WTC11 (cell line): ENCODE data around the gene AHRR. TPM values are rescaled to one million over a fixed set of nuclear protein-coding genes. Genes with fewer than 3 reads are reported as not detected.

ENCODE experiments used
- ATAC-seq: fragments of 200-7000 bp; cut with Tn5 transposase; 2 replicates; pipeline ENCODE4 v1.10.0; 2021; ENCODE audit warnings: mild to moderate bottlenecking, moderate library complexity
- CTCF ChIA-PET: fragments of 300-600 bp; sonication (Branson Sonifier 250); formaldehyde crosslinking; loops from one replicate; lab custom pipeline; 2021; ENCODE audit warnings: antibody characterized with exemption; lab: Charles Lee
- POLR2A ChIA-PET: fragments of 350-600 bp; sonication (Branson Sonifier 250); formaldehyde crosslinking; loops from one replicate; lab custom pipeline; 2021; ENCODE audit warnings: antibody characterized with exemption; lab: Charles Lee
- DNase-seq: peaks from one replicate; pipeline ENCODE4 v3.0.0; 2021; ENCODE audit warnings: low spot score
- H3K27ac Mint-ChIP-seq: 2 replicates; pipeline ENCODE4 v1.8.0; 2021; ENCODE audit warnings: mixed read lengths
- H3K27me3 Mint-ChIP-seq: 2 replicates; pipeline ENCODE4 v1.8.0; 2021; ENCODE audit warnings: low read depth, mild to moderate bottlenecking, moderate library complexity, mixed read lengths
- H3K36me3 Mint-ChIP-seq: 2 replicates; pipeline ENCODE4 v1.8.0; 2021; ENCODE audit warnings: mixed read lengths
- H3K4me1 Mint-ChIP-seq: 2 replicates; pipeline ENCODE4 v1.8.0; 2022; ENCODE audit warnings: mixed read lengths
- H3K4me3 Mint-ChIP-seq: 2 replicates; pipeline ENCODE4 v1.8.0; 2021; ENCODE audit warnings: mild to moderate bottlenecking, moderate library complexity, mixed read lengths
- H3K9me3 Mint-ChIP-seq: 2 replicates; pipeline ENCODE4 v1.8.0; 2021; ENCODE audit warnings: mixed read lengths
- AFF4 ChIP-seq: sonication (generic); formaldehyde crosslinking; IDR thresholded peaks from 2 replicates; pipeline ENCODE4 v1.8.1; 2023; ENCODE audit warnings: mild to moderate bottlenecking, missing genetic modification reagents, borderline replicate concordance
- CREB1 ChIP-seq: sonication (generic); formaldehyde crosslinking; IDR thresholded peaks from 2 replicates; pipeline ENCODE4 v1.8.0; 2023; ENCODE audit warnings: mild to moderate bottlenecking, missing genetic modification reagents
- CREM ChIP-seq: sonication (generic); formaldehyde crosslinking; IDR thresholded peaks from 2 replicates; pipeline ENCODE4 v1.8.1; 2022; ENCODE audit warnings: mild to moderate bottlenecking, missing genetic modification reagents, moderate library complexity
- ELF4 ChIP-seq: sonication (generic); formaldehyde crosslinking; IDR thresholded peaks from 2 replicates; pipeline ENCODE4 v1.8.1; 2022; ENCODE audit warnings: low read depth, mild to moderate bottlenecking, moderate library complexity, missing genetic modification reagents
- ETV6 ChIP-seq: sonication (generic); formaldehyde crosslinking; IDR thresholded peaks from 2 replicates; pipeline ENCODE4 v1.8.1; 2022; ENCODE audit warnings: mild to moderate bottlenecking, missing genetic modification reagents
- FOXP4 ChIP-seq: sonication (generic); formaldehyde crosslinking; IDR thresholded peaks from 2 replicates; pipeline ENCODE4 v1.8.0; 2022; ENCODE audit warnings: mild to moderate bottlenecking, missing genetic modification reagents
- GTF2I ChIP-seq: fragments of 250-450 bp; sonication (Bioruptor Pico); conservative IDR thresholded peaks from 2 replicates; pipeline ENCODE4 v1.4.0; 2021; ENCODE audit warnings: mild to moderate bottlenecking
- JUN ChIP-seq: sonication (generic); formaldehyde crosslinking; IDR thresholded peaks from 2 replicates; pipeline ENCODE4 v1.8.0; 2023; ENCODE audit warnings: mild to moderate bottlenecking, missing genetic modification reagents
- MYBL2 ChIP-seq: sonication (generic); formaldehyde crosslinking; IDR thresholded peaks from 2 replicates; pipeline ENCODE4 v1.8.1; 2023; ENCODE audit warnings: mild to moderate bottlenecking, moderate library complexity, missing genetic modification reagents
- RELA ChIP-seq: sonication (generic); formaldehyde crosslinking; IDR thresholded peaks from 2 replicates; pipeline ENCODE4 v1.8.1; 2022; ENCODE audit warnings: missing genetic modification reagents, mild to moderate bottlenecking, borderline replicate concordance
- ZNF138 ChIP-seq: sonication (generic); formaldehyde crosslinking; conservative IDR thresholded peaks from 2 replicates; pipeline ENCODE4 v1.8.1; 2022; ENCODE audit warnings: mild to moderate bottlenecking, moderate library complexity, missing genetic modification reagents
- ZNF232 ChIP-seq: sonication (generic); formaldehyde crosslinking; IDR thresholded peaks from 2 replicates; pipeline ENCODE4 v1.8.0; 2022; ENCODE audit warnings: mild to moderate bottlenecking, missing genetic modification reagents
- total RNA-seq: library from RNA; stranded (reverse); gene quantifications from 3 replicates; pipeline ENCODE4 v1.2.3, GENCODE V29; 2021
- TF ChIP-seq, protein P1 (sequence below): sonication (generic); formaldehyde crosslinking; conservative IDR thresholded peaks from 2 replicates; pipeline ENCODE4 v1.8.1; 2022; ENCODE audit warnings: mild to moderate bottlenecking, missing genetic modification reagents
- TF ChIP-seq, protein P2 (sequence below): fragments of 250-450 bp; sonication (Bioruptor Pico); IDR thresholded peaks from 2 replicates; pipeline ENCODE4 v1.9.0; 2021; ENCODE audit warnings: moderate library complexity, mild to moderate bottlenecking, inconsistent platforms, borderline replicate concordance

AHRR gene
- total RNA-seq, 1 experiment from 2014 or later: 4.5 TPM

- CTCF ChIA-PET: interaction anchor here (0.8 to 4.2 kb wide), 11 partner anchors 9 to 257 kb away, joined by 3 to 26 read pairs (median 5); partner anchors contain the start of gene AHRR
- no peak for DNase-seq
- ATAC-seq: no peak
- Mint-ChIP-seq H3K27ac (no peak overlapping the region), H3K4me3 (no peak overlapping the region)
- TF ChIP-seq, protein P1, sequence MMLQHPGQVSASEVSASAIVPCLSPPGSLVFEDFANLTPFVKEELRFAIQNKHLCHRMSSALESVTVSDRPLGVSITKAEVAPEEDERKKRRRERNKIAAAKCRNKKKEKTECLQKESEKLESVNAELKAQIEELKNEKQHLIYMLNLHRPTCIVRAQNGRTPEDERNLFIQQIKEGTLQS (CRISPR knock-in tag): no peak
- TF ChIP-seq, protein P2, sequence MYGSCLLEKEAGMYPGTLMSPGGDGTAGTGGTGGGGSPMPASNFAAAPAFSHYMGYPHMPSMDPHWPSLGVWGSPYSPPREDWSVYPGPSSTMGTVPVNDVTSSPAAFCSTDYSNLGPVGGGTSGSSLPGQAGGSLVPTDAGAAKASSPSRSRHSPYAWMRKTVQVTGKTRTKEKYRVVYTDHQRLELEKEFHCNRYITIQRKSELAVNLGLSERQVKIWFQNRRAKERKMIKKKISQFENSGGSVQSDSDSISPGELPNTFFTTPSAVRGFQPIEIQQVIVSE: no peak
- no peak for TF ChIP-seq ETV6
- TF ChIP-seq, all 79 proteins: peak for 0
- Mint-ChIP-seq H3K9me3 (peaks cover 4% of the 10 kb centered on the region), H3K4me1 (peaks cover 5% of the 10 kb centered on the region), H3K27me3 (no peaks in the 10 kb centered on the region), H3K36me3 (no peaks in the 10 kb centered on the region; the same call in 1 of the 2 replicates)
- POLR2A ChIA-PET: no interaction called here
Observed at GRCh38 chr5:354581-355378, 33.3 kb downstream of the AHRR start.

DNA sequence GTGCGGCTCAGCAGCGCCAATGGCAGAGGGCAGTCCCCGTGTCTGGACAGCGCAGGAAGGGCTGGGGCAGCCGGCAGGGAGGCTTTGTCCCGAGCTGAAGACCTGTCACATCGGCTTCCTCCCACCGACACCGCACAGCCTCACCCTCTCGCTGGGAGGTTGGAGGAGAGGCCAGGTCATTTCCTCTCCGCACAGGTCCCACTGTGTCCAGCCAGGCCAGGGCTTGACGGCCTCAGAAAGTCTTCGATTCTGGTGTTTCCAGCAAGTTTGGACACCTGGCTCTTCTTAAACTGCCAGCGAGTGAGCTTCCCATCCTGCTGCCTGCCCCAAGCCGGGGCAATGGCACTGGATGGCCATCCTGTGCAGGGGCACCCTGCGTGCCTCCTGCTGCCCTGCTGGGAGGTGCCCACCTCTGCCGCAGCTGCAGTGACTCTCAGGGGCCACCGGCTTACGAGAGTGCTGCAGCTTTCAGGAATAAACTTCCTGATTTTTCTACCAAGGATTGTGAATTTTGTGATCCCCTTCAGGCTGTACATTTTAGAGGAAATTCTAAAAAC, 33.9 kb downstream of the AHRR start:
- Mint-ChIP-seq H3K27ac (no peak overlapping the region; the same call in 1 of the 2 replicates), H3K4me1 (peaks cover under 1% of the 10 kb centered on the region; the same call in 1 of the 2 replicates), H3K36me3 (no peaks in the 10 kb centered on the region; the same call in 1 of the 2 replicates), H3K9me3 (peaks cover 4% of the 10 kb centered on the region), H3K4me3 (no peak overlapping the region), H3K27me3 (no peaks in the 10 kb centered on the region)
- no peak for DNase-seq
- ChIA-PET POLR2A (no interaction called here), CTCF (interaction anchor here (1.0 to 4.2 kb wide), 7 partner anchors 9 to 81 kb away, joined by 3 to 26 read pairs (median 4); partner anchors contain the start of gene AHRR)
- TF ChIP-seq CREB1 (no peak), RELA (CRISPR knock-in tag) (no peak), JUN (CRISPR knock-in tag) (no peak), CREM (CRISPR knock-in tag) (no peak), MYBL2 (CRISPR knock-in tag) (no peak)
- no peak for ATAC-seq

GRCh38 chr5:355958-356357, 34.4 kb downstream of the AHRR start:
- no peaks in the 10 kb centered on the region for H3K27me3 Mint-ChIP-seq
- no peak for TF ChIP-seq ZNF232 (CRISPR knock-in tag)
- no peak for ATAC-seq
- peak overlapping the region; percentile 75 for H3K27ac Mint-ChIP-seq
- ChIA-PET POLR2A (no interaction called here), CTCF (interaction anchor here (0.8 to 4.2 kb wide), 7 partner anchors 18 to 91 kb away, joined by 3 to 26 read pairs (median 3); partner anchors contain the start of gene AHRR)
- H3K9me3 Mint-ChIP-seq: peaks cover 4% of the 10 kb centered on the region
- no peaks in the 10 kb centered on the region for H3K4me1 Mint-ChIP-seq
- no peaks in the 10 kb centered on the region; the same call in 1 of the 2 replicates for H3K36me3 Mint-ChIP-seq
- H3K4me3 Mint-ChIP-seq: no peak overlapping the region
- no peak for DNase-seq

DNA sequence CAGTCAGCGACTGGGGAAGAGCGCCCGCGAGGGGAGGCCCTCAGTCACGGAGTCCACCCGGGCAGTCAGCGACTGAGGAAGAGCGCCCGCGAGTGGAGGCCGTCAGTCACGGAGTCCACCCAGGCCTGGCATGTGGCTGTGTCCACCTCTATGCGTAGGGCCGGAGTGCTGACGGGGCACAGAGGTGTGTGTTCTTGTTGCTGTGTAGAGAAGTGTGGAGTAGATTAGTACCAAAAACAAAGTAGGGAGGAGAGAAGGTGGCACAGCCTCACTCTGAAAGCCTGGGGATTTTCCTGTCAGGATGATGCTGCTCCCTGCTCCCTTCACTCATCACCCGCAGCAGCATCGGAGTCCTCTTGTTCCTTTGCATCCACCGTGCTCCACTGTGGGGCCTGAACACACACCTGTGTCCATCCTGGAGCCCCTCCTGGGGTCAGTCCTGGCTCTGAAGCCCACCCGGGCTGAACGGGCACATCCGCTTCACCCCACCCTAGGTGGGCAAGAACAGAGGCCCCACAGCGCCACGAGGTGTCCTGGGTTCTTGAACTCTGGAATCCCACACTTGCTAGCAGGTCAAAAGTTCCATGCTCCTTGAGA, 37.9 kb downstream of the AHRR start:
- Mint-ChIP-seq H3K36me3 (no peaks in the 10 kb centered on the region; the same call in 1 of the 2 replicates), H3K4me3 (no peak overlapping the region), H3K27ac (peak overlapping the region; percentile 48; the same call in 1 of the 2 replicates), H3K9me3 (peaks cover 2% of the 10 kb centered on the region), H3K4me1 (no peaks in the 10 kb centered on the region), H3K27me3 (no peaks in the 10 kb centered on the region)
- DNase-seq: no peak
- TF ChIP-seq ELF4 (CRISPR knock-in tag) (no peak), GTF2I (CRISPR knock-in tag) (no peak), ZNF138 (CRISPR knock-in tag) (no peak), FOXP4 (CRISPR knock-in tag) (no peak), AFF4 (CRISPR knock-in tag) (no peak)
- no peak for ATAC-seq
- ChIA-PET POLR2A (no interaction called here), CTCF (interaction anchor here (0.7 to 3.1 kb wide), 2 partner anchors 9 to 72 kb away, joined by 4 to 10 read pairs; no protein-coding TSS in a partner anchor)
